ENCODE results near the gene MMP12. TPM values are rescaled to one million over a fixed set of nuclear protein-coding genes. Genes with fewer than 3 reads are reported as not detected.

MMP12 gene
- polyA plus RNA-seq, 1 donor from 2014 or later: not detected

- TF ChIP-seq EZH2 (IDR thresholded peaks at IDR 0.05; ENCODE audit: borderline replicate concordance, insufficient read depth, low read length, poor library complexity, severe bottlenecking): no peak
- TF ChIP-seq EP300 (conservative IDR thresholded peaks at IDR 0.05; ENCODE audit: poor library complexity, severe bottlenecking): no peak
- TF ChIP-seq TAF1 (IDR thresholded peaks at IDR 0.05; ENCODE audit: low read depth): no peak
- no peak for TF ChIP-seq POLR2AphosphoS5 (IDR thresholded peaks at IDR 0.05)
- no peak for TF ChIP-seq RAD21 (conservative IDR thresholded peaks at IDR 0.05)
- TF ChIP-seq SMC3 (conservative IDR thresholded peaks at IDR 0.05; ENCODE audit: poor library complexity): no peak
- no peak for TF ChIP-seq REST (IDR thresholded peaks at IDR 0.05; ENCODE audit: borderline replicate concordance)
- no peak for TF ChIP-seq CTCF (IDR thresholded peaks at IDR 0.05; ENCODE audit: poor library complexity, severe bottlenecking)
- TF ChIP-seq MXI1 (conservative IDR thresholded peaks at IDR 0.05; ENCODE audit: poor library complexity, severe bottlenecking): no peak
- Histone ChIP-seq H3K9me2 (ENCODE audit: insufficient read depth, low read length) (no peaks in the 10 kb centered on the region), H3K4me2 (ENCODE audit: low read length) (no peak overlapping the region), H3K27me3 (ENCODE audit: insufficient read depth, low read depth, low read length) (no peaks in the 10 kb centered on the region), H3K9me3 (ENCODE audit: low read length) (no peaks in the 10 kb centered on the region), H4K20me1 (ENCODE audit: insufficient read depth) (no peaks in the 10 kb centered on the region), H3K79me2 (replicated peaks; ENCODE audit: insufficient read depth, low read length) (no peaks in the 10 kb centered on the region), H3K4me3 (ENCODE audit: low read length) (no peak overlapping the region), H3K9ac (ENCODE audit: low read length) (no peak overlapping the region), H3K36me3 (ENCODE audit: insufficient read depth, low read length) (no peaks in the 10 kb centered on the region), H2AFZ (ENCODE audit: low read depth, low read length) (no peak overlapping the region), H3F3A (ENCODE audit: insufficient read depth, low read length, poor library complexity, severe bottlenecking) (no peaks in the 10 kb centered on the region), H3K27ac (ENCODE audit: low read length) (no peak overlapping the region)
These were observed 28.5 kb downstream of the MMP12 start for GRCh38 chr11:102846292-102846691.

- H3K79me2 ChIP-seq (replicated peaks; ENCODE audit: insufficient read depth, low read length): no peaks in the 10 kb centered on the region
- no peaks in the 10 kb centered on the region for H3K9me3 ChIP-seq (ENCODE audit: low read length)
- no peaks in the 10 kb centered on the region for H3K36me3 ChIP-seq (ENCODE audit: insufficient read depth, low read length)
- H3K27me3 ChIP-seq (ENCODE audit: insufficient read depth, low read depth, low read length): no peaks in the 10 kb centered on the region
- H3K4me2 ChIP-seq (ENCODE audit: low read length): no peak within 1 kb of the TSS
- no peak within 1 kb of the TSS for H3K27ac ChIP-seq (ENCODE audit: low read length)
- no peaks in the 10 kb centered on the region for H3K9me2 ChIP-seq (ENCODE audit: insufficient read depth, low read length)
- no peak for TF ChIP-seq MXI1 (conservative IDR thresholded peaks at IDR 0.05; ENCODE audit: poor library complexity, severe bottlenecking)
- TF ChIP-seq SMC3 (conservative IDR thresholded peaks at IDR 0.05; ENCODE audit: poor library complexity): no peak
- TF ChIP-seq CTCF (IDR thresholded peaks at IDR 0.05; ENCODE audit: poor library complexity, severe bottlenecking): no peak
- TF ChIP-seq EZH2 (IDR thresholded peaks at IDR 0.05; ENCODE audit: borderline replicate concordance, insufficient read depth, low read length, poor library complexity, severe bottlenecking): no peak
- TF ChIP-seq POLR2AphosphoS5 (IDR thresholded peaks at IDR 0.05): no peak
- TF ChIP-seq TAF1 (IDR thresholded peaks at IDR 0.05; ENCODE audit: low read depth): no peak
- TF ChIP-seq EP300 (conservative IDR thresholded peaks at IDR 0.05; ENCODE audit: poor library complexity, severe bottlenecking): no peak
- TF ChIP-seq RAD21 (conservative IDR thresholded peaks at IDR 0.05): no peak
- TF ChIP-seq REST (IDR thresholded peaks at IDR 0.05; ENCODE audit: borderline replicate concordance): no peak
- no peak within 1 kb of the TSS for H2AFZ ChIP-seq (ENCODE audit: low read depth, low read length)
- H3K9ac ChIP-seq (ENCODE audit: low read length): no peak within 1 kb of the TSS
- no peak within 1 kb of the TSS for H3K4me3 ChIP-seq (ENCODE audit: low read length)
- H3F3A ChIP-seq (ENCODE audit: insufficient read depth, low read length, poor library complexity, severe bottlenecking): no peaks in the 10 kb centered on the region
- no peaks in the 10 kb centered on the region for H4K20me1 ChIP-seq (ENCODE audit: insufficient read depth)
These were observed 31.3 kb downstream of the MMP12 start, which contains the start of gene MMP3 for GRCh38 chr11:102843489-102843888. Gene MMP3 (minus strand): TSS chr11:102843609. CDS start chr11:102843546, 63 bp downstream.
